K562 (cell line): ENCODE measurements around the gene COL4A1. TPM values are rescaled to one million over a fixed set of nuclear protein-coding genes. Genes with fewer than 3 reads are reported as not detected.

Experiments used
- ATAC-seq: fragments of 200-7000 bp; cut with Tn5 transposase; 3 replicates; pipeline ENCODE4 v1.9.1; 2020; ENCODE audit warnings: moderate library complexity
- BruUV-seq: library from RNA; stranded (reverse); fragments of 400-500 nt; replicated peaks from 2 replicates; lab custom pipeline; 2021; lab: Mats Ljungman, UMichigan
- CTCF ChIA-PET: fragments of 300-600 bp; formaldehyde crosslinking; extraction: SDS; loops from one replicate; lab custom pipeline; 2021; ENCODE audit warnings: low intra/inter-chr PET ratio; lab: Yijun Ruan, JAX
- POLR2A ChIA-PET: fragments of 300-600, 350-650 bp; sonication (Branson Sonifier 250); formaldehyde crosslinking; extraction: SDS; loops from one replicate; lab custom pipeline; 2021; ENCODE audit warnings: antibody characterized with exemption, inconsistent platforms; lab: Yijun Ruan, JAX
- DNase-seq, 4 experiments: peaks; one replicate each; pipeline versions ENCODE4 v3.0.0 to v3.0.0-alpha.2; 2011 to 2018; ENCODE audit warnings: low spot score in 3 of 4, mixed read lengths in 3 of 4; ENCODE audit errors: extremely low read depth in 1 of 4
- FAIRE-seq: peaks from 2 replicates; lab custom pipeline; 2011; peaks lifted over from hg19 to GRCh38; lab: Jason Lieb, UNC
- H2AFZ ChIP-seq: 2 replicates; pipeline ENCODE4 v1.6.0; 2011; ENCODE audit warnings: low read depth, low read length, control low read depth, inconsistent platforms
- H3K27ac ChIP-seq: fragments of 200-600 bp; 3 replicates; pipeline ENCODE4 v1.8.0; 2011; ENCODE audit warnings: low read depth, mild to moderate bottlenecking, control low read depth, inconsistent platforms, low read length, moderate library complexity, mixed read lengths; ENCODE audit errors: extremely low read depth
- H3K27me3 ChIP-seq, 2 experiments: fragments of 300-600 bp in 1 of 2; 2 replicates in 1 of 2; 3 replicates in 1 of 2; pipeline versions ENCODE4 v1.6.0 to v1.8.0; 2011; ENCODE audit warnings: inconsistent platforms in 2 of 2, low read length in 2 of 2, mild to moderate bottlenecking in 1 of 2, mixed read lengths in 1 of 2, moderate library complexity in 1 of 2; ENCODE audit not compliant: control insufficient read depth in 2 of 2, insufficient read depth in 2 of 2
- H3K36me3 ChIP-seq: fragments of 300-600 bp; 3 replicates; pipeline ENCODE4 v1.8.0; 2011; ENCODE audit warnings: mild to moderate bottlenecking, low read length, inconsistent platforms; ENCODE audit not compliant: control insufficient read depth, insufficient read depth
- H3K4me1 ChIP-seq, 2 experiments: fragments of 200-600 bp in 1 of 2; replicated peaks in 1 of 2; 2 replicates in 1 of 2; 3 replicates in 1 of 2; pipeline versions ENCODE4 v1.5.1 to v1.8.0; 2011; ENCODE audit warnings: inconsistent platforms in 2 of 2, low read length in 2 of 2, mild to moderate bottlenecking in 1 of 2, mixed read lengths in 1 of 2, moderate library complexity in 1 of 2; ENCODE audit not compliant: control insufficient read depth in 2 of 2, insufficient read depth in 2 of 2
- H3K4me2 ChIP-seq: 2 replicates; pipeline ENCODE4 v1.6.1; 2011; ENCODE audit warnings: low read length, control low read depth, inconsistent platforms, mixed read lengths; ENCODE audit not compliant: insufficient read depth
- H3K4me3 ChIP-seq: fragments of 200-600 bp; sonication (generic), shearing (Covaris generic); 2 replicates; pipeline ENCODE4 v1.5.1; 2016; ENCODE audit warnings: control low read depth, inconsistent platforms
- H3K79me2 ChIP-seq: fragments of 200-600 bp; 3 replicates; pipeline ENCODE4 v1.8.0; 2011; ENCODE audit warnings: low read length, inconsistent platforms; ENCODE audit not compliant: control insufficient read depth, insufficient read depth
- H3K9ac ChIP-seq, 2 experiments: 2 replicates each; pipeline versions ENCODE4 v1.6.0 to v1.6.1; 2011; ENCODE audit warnings: low read depth in 2 of 2, low read length in 2 of 2, control low read depth in 1 of 2, inconsistent platforms in 1 of 2, mild to moderate bottlenecking in 1 of 2, mixed read lengths in 1 of 2; ENCODE audit not compliant: insufficient read depth in 1 of 2
- H3K9me1 ChIP-seq: one replicate; pipeline ENCODE4 v1.6.0; 2011; ENCODE audit warnings: inconsistent platforms, mild to moderate bottlenecking, low read length, moderate library complexity; ENCODE audit not compliant: control insufficient read depth, insufficient read depth
- H3K9me3 ChIP-seq: replicated peaks from 2 replicates; pipeline ENCODE4 v1.5.1; 2011; ENCODE audit warnings: low read depth, low read length, inconsistent platforms; ENCODE audit not compliant: control insufficient read depth, insufficient read depth
- H4K20me1 ChIP-seq: replicated peaks from 2 replicates; pipeline ENCODE4 v1.6.1; 2011; ENCODE audit warnings: low read length, inconsistent platforms, mixed read lengths; ENCODE audit not compliant: control insufficient read depth, insufficient read depth
- DDX20 ChIP-seq: fragments of 450-650 bp; IDR thresholded peaks from 2 replicates; pipeline ENCODE4 v1.6.1; 2016; ENCODE audit warnings: missing genetic modification characterization, low read depth, mild to moderate bottlenecking, missing compliant biosample characterization, moderate library complexity
- GABPA ChIP-seq: fragments of 200-800 bp; sonication (Bioruptor generic); conservative IDR thresholded peaks from 2 replicates; pipeline ENCODE4 v1.6.1; 2016; ENCODE audit warnings: low read depth, missing genetic modification characterization, missing compliant biosample characterization
- HNRNPK ChIP-seq: fragments of 200-400 bp; formaldehyde crosslinking; IDR thresholded peaks from one replicate; pipeline ENCODE4 v1.6.1; 2018; ENCODE audit warnings: mild to moderate bottlenecking, low read depth, low read length; ENCODE audit not compliant: poor library complexity, severe bottlenecking
- ZNF274 ChIP-seq: IDR thresholded peaks from 2 replicates; pipeline ENCODE4 v1.6.1; 2011; ENCODE audit warnings: low read depth, mild to moderate bottlenecking, low read length, moderate library complexity, borderline replicate concordance
- WGBS: fragments of 100-300 bp; shearing (Covaris generic); methylation state at CpG from one replicate; pipeline ENCODE4 v1.1.6; 2016; ENCODE audit warnings: low coverage, mixed read lengths; ENCODE audit not compliant: insufficient coverage; ENCODE audit errors: missing lambda C conversion rate; 5-methylcytosine and 5-hydroxymethylcytosine counted together
- in situ Hi-C: fragments of 300-500 bp; cut with MboI; formaldehyde crosslinking; loops from 4 replicates; pipeline ENCODE4 v1.15.0; 2018; ENCODE audit warnings: inconsistent platforms, mixed read lengths
- intact Hi-C: fragments of 100-400 bp; cut with micrococcal nuclease; formaldehyde crosslinking; loops from 2 replicates; pipeline ENCODE4 v1.14.2; 2022
- polyA plus RNA-seq, 8 experiments: library from polyadenylated mRNA; depleted of rRNA in 4 of 8; stranded (reverse) in 5 of 8; unstranded in 3 of 8; fragments of >200 nt; fragmentation: Nextera tagmentation in 2 of 8; fragmentation: Illumina TruSeq in 1 of 8; extraction: Ambion mirVana in 2 of 8; extraction: Trizol in 1 of 8; gene quantifications; 2 replicates each; pipeline versions ENCODE4 v1.2.1 to v1.2.3, GENCODE V29; 2011 to 2014; ENCODE audit warnings: inconsistent platforms in 1 of 8, missing spikeins in 1 of 8
- total RNA-seq, 7 experiments: library from RNA; depleted of rRNA in 6 of 7; stranded (reverse); fragments of >200 nt in 6 of 7; fragmentation: Illumina TruSeq in 2 of 7; extraction: Trizol in 2 of 7; gene quantifications; 2 replicates each; pipeline versions ENCODE4 v1.2.1 to v1.2.3, GENCODE V29; 2011 to 2021; ENCODE audit warnings: low replicate concordance in 1 of 7
- TF ChIP-seq, protein P1 (sequence below): fragments of 450-650 bp; conservative IDR thresholded peaks from 2 replicates; pipeline ENCODE4 v1.6.1; 2016; ENCODE audit warnings: missing genetic modification characterization, low read depth, mild to moderate bottlenecking, missing compliant biosample characterization, moderate library complexity

The COL4A1 gene
- total and polyA plus RNA-seq, 9 of the 15 experiments (the other 6 are each of a cell fraction or from before 2014, with no cell fraction given): 0.35 TPM; not detected in 8

DNA sequence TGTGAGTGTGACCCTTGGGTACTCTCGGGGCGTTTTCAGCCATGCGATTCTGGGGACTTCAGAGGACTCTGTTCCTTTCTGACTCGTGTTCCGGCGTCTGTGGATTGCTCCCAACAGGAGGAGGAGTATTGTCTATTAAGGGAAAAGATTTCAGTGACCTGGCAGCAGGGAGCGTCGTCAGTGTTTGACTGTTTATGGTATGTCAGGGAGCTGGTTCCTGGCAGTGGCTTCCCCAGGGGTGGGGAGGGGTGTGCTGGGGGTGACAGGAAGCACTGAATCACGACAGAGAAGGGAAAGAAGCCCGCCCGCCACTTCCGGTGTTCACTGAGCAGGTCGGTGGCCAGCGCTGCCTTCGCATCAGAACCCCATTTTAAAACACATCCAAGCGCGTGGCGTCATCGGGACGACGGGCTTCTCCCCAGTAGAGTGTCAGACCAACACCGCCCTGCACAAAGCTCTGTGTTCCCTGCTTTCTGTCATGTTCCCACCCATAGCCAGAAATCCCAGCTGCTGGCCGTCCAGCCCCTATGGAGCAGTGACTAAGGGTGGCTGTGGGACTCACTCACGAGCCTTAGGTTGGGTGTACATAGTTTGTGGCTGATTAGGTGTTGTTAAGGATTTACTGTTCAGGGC is 34.0 kb upstream of the COL4A1 start:
- WGBS: 2% methylated on average over 20 of the region's 24 CpGs
- Histone ChIP-seq H3K4me2 (no peak overlapping the region), H3K9ac (no peak overlapping the region), H3K4me3 (no peak overlapping the region), H3K36me3 (no peaks in the 10 kb centered on the region), H2AFZ (no peak overlapping the region), H4K20me1 (no peaks in the 10 kb centered on the region), H3K27me3 (peaks cover 0 to 38% of the 10 kb centered on the region in 2 experiments; a peak in 4 of 5 replicates), H3K79me2 (no peaks in the 10 kb centered on the region), H3K9me3 (no peaks in the 10 kb centered on the region), H3K9me1 (no peaks in the 10 kb centered on the region), H3K27ac (no peak overlapping the region), H3K4me1 (no peaks in the 10 kb centered on the region)
- intact Hi-C loops: no loop called here
- ChIA-PET CTCF (no interaction called here), POLR2A (interaction anchor here (0.7 kb wide), 1 partner anchor 155 kb away, joined by 4 read pairs; no protein-coding TSS in a partner anchor)
- in situ Hi-C loops: no loop called here
- ATAC-seq (no peak), DNase-seq (no peak), FAIRE-seq (no peak)
- TF ChIP-seq HNRNPK (no peak), DDX20 (tag) (no peak), GABPA (tag) (peak; percentile 42), ZNF274 (no peak)
- TF ChIP-seq, protein P1, sequence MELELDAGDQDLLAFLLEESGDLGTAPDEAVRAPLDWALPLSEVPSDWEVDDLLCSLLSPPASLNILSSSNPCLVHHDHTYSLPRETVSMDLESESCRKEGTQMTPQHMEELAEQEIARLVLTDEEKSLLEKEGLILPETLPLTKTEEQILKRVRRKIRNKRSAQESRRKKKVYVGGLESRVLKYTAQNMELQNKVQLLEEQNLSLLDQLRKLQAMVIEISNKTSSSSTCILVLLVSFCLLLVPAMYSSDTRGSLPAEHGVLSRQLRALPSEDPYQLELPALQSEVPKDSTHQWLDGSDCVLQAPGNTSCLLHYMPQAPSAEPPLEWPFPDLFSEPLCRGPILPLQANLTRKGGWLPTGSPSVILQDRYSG (tag): no peak
- no TSS peak for BruUV-seq
